ENCODE measurements around the gene FRAS1.

Gene FRAS1

DNA sequence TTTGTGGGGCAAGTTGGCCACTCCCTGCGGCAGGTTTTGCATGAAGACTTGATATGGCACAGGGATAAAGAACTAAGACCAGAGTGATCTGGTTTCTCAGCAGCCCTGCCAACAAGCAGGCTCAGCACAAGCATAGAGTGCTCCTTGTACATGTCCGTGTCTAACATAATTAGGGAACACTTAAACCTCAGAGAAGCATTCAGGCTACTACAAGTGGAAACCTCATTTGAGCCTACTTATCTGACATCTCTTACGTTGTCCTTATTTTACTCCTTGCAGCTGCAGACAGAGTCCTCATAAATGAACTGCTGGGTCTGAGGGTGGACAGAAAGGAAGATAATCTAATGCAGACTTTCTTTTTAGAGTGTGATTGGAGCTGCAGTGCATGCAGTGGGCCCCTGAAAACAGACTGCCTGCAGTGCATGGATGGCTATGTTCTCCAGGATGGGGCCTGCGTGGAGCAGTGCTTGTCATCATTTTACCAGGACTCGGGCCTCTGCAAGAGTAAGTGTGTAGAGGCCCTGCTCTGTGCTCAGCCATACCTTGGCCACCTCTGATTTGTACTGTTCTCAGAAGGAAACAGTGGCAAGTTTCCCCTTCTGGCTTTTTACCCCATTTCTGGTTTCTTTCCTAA lies 315.3 kb downstream of the FRAS1 start:
- H3K4me1 Mint-ChIP-seq (ENCODE audit: low read depth): no peaks in the 10 kb centered on the region
- no peak overlapping the region for H3K27ac Mint-ChIP-seq
- no peaks in the 10 kb centered on the region for H3K9me3 Mint-ChIP-seq
- H3K4me3 Mint-ChIP-seq: no peak overlapping the region
- no peaks in the 10 kb centered on the region for H3K27me3 Mint-ChIP-seq
- intact Hi-C loops (cut with micrococcal nuclease): no loop called here
- H3K36me3 Mint-ChIP-seq (ENCODE audit: low read depth): no peaks in the 10 kb centered on the region

DNA sequence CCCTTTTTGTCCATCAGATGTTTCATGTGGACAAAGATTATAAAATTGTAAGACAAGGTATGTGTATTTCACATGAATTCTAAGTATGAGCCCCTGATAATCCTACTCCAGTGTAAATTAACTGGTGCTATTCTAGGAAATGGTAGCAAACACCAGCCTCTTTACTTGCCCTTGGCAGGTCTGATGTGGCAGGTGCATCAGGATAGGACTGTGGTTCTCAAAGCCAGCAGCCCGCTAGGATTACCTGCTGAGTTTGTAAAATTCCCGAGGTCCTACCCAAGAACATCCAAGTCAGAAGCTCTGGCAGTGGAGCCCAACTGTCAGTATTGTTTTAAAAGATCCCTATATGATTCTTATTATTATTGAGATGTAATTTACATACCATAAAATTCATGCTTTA lies 320.4 kb downstream of the FRAS1 start:
- Mint-ChIP-seq H3K36me3 (ENCODE audit: low read depth) (no peaks in the 10 kb centered on the region), H3K4me1 (ENCODE audit: low read depth) (no peaks in the 10 kb centered on the region), H3K27me3 (no peaks in the 10 kb centered on the region), H3K9me3 (no peaks in the 10 kb centered on the region), H3K4me3 (no peak overlapping the region), H3K27ac (no peak overlapping the region)
- intact Hi-C loops (cut with micrococcal nuclease): no loop called here

DNA sequence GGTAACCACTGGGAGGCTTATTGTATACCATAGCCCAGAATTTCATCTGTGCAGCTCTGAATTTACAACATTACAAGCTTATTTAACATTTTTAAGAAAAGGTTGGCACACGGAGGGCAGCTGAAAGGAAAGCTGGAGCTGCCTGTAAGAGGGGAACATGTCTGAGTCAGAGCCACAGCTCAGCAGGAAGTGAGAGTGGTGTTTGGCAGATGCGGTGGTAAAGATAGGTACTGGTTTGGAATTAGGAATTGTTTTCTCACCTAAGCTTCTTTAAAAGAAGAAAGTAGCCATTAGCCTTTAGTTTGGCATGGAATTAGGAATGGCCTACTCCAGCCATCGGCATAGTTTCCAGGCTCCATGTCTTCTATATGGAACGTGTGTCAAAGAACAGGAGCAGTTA lies 321.9 kb downstream of the FRAS1 start:
- Mint-ChIP-seq H3K4me3 (no peak overlapping the region), H3K36me3 (ENCODE audit: low read depth) (no peaks in the 10 kb centered on the region), H3K9me3 (no peaks in the 10 kb centered on the region), H3K27me3 (no peaks in the 10 kb centered on the region), H3K27ac (no peak overlapping the region), H3K4me1 (ENCODE audit: low read depth) (no peaks in the 10 kb centered on the region)
- intact Hi-C loops (cut with micrococcal nuclease): no loop called here

DNA sequence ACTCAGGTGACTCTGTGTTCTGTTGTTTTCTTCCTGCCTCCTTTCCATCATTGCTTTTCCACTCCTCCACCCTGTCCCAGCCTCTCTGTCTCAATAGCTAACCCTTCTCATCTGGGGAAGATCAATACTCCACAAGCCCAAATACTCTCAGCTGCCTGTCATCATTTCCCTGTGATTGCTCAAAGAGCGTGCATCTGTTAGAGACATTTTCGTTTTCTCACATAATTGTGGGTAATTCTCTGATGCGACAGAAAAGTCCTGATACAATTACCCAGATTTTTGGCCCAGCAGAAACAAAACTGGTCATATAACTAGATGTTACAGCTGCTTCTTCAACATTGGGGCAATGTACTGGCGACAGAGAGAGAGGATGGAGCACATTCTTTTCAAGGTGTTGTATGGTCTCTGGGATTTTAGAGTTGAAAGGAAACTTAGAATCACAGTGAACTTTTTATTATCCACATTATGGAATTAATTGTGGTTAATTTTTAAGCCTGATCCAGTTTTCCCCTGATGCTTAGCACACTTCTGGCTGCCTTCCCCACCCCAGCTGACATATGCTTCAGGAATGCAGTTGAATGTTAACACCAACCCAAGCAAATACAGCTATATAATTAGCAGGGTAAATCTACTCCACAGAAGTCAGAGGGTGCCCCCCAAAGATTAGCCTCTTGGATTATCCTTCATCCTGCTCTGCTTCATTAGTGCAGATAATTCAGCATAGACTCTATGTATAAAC lies 323.0 kb downstream of the FRAS1 start:
- no peaks in the 10 kb centered on the region for H3K4me1 Mint-ChIP-seq (ENCODE audit: low read depth)
- no peaks in the 10 kb centered on the region for H3K36me3 Mint-ChIP-seq (ENCODE audit: low read depth)
- intact Hi-C loops (cut with micrococcal nuclease): no loop called here
- H3K9me3 Mint-ChIP-seq: no peaks in the 10 kb centered on the region
- no peak overlapping the region for H3K4me3 Mint-ChIP-seq
- no peak overlapping the region for H3K27ac Mint-ChIP-seq
- no peaks in the 10 kb centered on the region for H3K27me3 Mint-ChIP-seq

DNA sequence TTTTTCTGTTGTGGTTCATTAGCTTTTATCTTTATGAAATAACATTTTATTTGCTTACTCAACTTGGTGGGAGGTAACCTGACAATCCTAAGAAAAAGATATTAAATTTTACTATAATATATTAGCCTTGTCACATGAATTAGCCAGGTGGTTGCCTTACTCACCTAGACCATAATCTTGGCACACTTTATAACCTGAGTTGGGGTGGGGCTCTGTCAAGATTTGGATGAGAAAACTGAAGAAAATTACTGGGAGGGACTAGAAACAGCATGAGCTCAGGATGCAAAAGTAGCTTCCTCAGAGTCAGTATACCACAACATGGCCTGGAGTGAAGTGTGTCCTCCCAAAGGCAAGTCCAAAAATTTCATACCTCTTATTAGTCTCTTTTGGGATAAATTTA lies 329.6 kb downstream of the FRAS1 start:
- intact Hi-C loops (cut with micrococcal nuclease): no loop called here
- no peak overlapping the region for H3K4me3 Mint-ChIP-seq
- no peaks in the 10 kb centered on the region for H3K27me3 Mint-ChIP-seq
- no peak overlapping the region for H3K27ac Mint-ChIP-seq
- no peaks in the 10 kb centered on the region for H3K4me1 Mint-ChIP-seq (ENCODE audit: low read depth)
- H3K36me3 Mint-ChIP-seq (ENCODE audit: low read depth): no peaks in the 10 kb centered on the region
- H3K9me3 Mint-ChIP-seq: no peaks in the 10 kb centered on the region

DNA sequence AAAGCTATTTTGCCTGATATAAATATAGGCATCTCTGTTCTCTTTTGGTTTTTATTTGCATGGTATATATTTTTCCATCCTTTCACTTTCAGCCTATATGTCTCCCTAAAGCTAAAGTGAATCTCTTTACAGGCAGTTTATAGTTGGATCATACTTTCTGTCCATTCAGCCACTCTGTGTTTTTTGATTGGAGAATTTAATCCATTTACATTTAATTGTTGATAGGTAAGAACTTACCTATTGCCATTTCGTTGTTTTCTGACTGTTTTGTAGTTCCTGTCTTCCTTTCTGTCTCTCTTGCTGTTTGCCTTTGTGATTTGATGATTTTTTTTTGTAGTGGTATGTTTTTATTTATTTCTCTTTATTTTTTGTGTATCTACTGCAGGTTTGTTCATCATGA lies 338.5 kb downstream of the FRAS1 start:
- H3K4me3 Mint-ChIP-seq: no peak overlapping the region
- no peaks in the 10 kb centered on the region for H3K4me1 Mint-ChIP-seq (ENCODE audit: low read depth)
- no peaks in the 10 kb centered on the region for H3K27me3 Mint-ChIP-seq
- peaks cover 25% of the 10 kb centered on the region for H3K9me3 Mint-ChIP-seq
- intact Hi-C loops (cut with micrococcal nuclease): no loop called here
- no peak overlapping the region for H3K27ac Mint-ChIP-seq
- no peaks in the 10 kb centered on the region for H3K36me3 Mint-ChIP-seq (ENCODE audit: low read depth)

DNA sequence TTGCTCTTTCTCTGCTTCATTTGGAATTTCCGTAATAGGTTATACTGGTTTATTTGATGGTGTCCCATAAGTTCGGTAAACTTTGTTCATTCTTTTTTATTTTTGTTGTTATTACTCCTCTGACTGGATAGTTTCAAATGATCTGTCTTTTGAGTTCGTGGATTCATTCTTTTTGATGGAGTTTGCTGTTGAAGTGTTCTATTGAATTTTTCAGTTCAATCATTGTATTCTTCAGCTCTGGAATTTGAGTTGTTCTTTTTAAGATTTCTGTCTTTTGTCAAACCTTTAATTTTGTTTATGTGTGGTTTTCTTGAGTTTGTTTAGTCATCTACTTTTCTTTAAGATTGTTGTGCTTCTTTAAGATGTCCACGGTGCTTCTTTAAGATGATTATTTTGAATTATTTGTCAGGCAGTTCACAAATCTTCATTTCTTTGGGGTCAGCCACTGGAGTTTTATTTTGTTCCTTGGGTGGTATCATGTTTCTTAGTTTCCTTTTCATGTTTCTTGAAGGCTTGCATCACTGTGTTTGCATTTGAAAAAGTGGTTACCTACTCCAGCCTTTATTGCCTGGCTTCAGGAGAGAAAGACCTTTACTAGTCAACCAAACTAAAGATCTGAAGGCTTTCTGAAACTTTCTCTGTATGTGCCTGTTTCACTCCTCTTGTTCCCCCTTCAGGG lies 339.6 kb downstream of the FRAS1 start:
- no peaks in the 10 kb centered on the region for H3K27me3 Mint-ChIP-seq
- peaks cover 25% of the 10 kb centered on the region for H3K9me3 Mint-ChIP-seq
- H3K27ac Mint-ChIP-seq: no peak overlapping the region
- no peaks in the 10 kb centered on the region for H3K4me1 Mint-ChIP-seq (ENCODE audit: low read depth)
- H3K36me3 Mint-ChIP-seq (ENCODE audit: low read depth): no peaks in the 10 kb centered on the region
- no peak overlapping the region for H3K4me3 Mint-ChIP-seq
- intact Hi-C loops (cut with micrococcal nuclease): no loop called here

DNA sequence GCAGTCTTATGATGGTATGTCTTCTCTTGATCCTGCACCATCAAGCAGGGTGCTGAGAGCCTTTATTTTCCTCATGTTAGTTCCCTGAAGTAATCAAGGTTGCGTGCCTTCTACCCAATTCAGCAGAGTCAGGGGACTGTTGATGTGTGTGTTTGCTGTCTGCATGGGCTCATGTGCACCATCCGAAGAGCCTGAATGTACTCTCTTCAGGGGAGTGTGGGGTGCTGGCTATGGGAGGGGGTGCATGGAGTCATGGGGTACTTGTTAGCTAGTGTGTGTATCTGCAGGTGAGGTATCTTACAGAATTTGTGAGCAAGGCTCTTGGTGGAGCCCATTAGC lies 340.1 kb downstream of the FRAS1 start:
- intact Hi-C loops (cut with micrococcal nuclease): no loop called here
- H3K36me3 Mint-ChIP-seq (ENCODE audit: low read depth): no peaks in the 10 kb centered on the region
- no peaks in the 10 kb centered on the region for H3K27me3 Mint-ChIP-seq
- no peaks in the 10 kb centered on the region for H3K4me1 Mint-ChIP-seq (ENCODE audit: low read depth)
- no peak overlapping the region for H3K4me3 Mint-ChIP-seq
- H3K9me3 Mint-ChIP-seq: peaks cover 25% of the 10 kb centered on the region
- no peak overlapping the region for H3K27ac Mint-ChIP-seq

DNA sequence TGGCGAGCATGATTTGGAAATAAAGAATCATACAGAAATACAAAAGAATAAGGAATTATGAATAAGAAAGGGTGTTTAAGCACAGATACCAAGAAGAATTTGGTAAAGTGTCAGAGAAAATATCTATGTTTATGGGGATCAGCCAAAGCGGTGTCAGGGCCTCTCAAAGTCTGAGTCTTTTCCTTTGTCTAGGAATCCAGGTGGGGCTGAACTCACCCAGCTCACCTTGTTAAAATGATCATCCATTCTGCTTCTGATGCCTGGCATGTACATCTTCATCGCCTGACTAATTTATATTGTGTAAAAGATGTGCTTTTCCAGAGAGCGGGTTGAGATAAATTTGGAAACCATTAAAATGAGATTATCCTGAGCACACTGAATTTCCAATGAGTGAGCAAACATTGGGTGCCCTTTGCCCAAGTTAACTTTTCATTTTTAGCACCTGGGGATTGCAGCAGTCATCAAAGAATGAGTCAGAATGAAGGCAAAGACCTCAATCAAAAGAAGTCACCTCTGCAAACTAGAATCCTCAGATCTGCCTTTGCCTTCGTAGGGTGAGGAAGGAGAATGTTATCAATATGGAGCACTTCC lies 352.6 kb downstream of the FRAS1 start:
- H3K9me3 Mint-ChIP-seq: no peaks in the 10 kb centered on the region

DNA sequence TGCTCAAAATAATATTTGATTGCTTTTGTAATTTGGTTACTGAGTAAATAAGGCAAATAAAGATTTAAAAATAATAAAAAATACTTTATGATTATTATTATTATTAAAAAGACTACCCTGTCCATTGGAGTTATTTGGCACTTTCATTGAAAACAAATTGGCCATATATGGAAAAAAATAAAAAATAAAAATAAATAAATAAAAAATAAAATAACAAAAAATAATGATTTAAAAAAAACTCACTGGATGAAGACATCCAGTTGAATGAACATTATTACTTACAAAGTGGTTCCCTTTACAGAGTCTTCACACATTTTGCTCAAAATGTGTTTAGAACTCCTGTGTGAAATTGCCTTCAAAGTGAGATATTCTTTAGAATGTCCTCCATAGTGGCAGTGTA lies 353.1 kb downstream of the FRAS1 start:
- Mint-ChIP-seq H3K36me3 (ENCODE audit: low read depth) (no peaks in the 10 kb centered on the region), H3K9me3 (no peaks in the 10 kb centered on the region), H3K27me3 (no peaks in the 10 kb centered on the region), H3K4me1 (ENCODE audit: low read depth) (no peaks in the 10 kb centered on the region), H3K27ac (no peak overlapping the region), H3K4me3 (no peak overlapping the region)
- intact Hi-C loops (cut with micrococcal nuclease): no loop called here

More for the DNA sequence above, 352.6 kb downstream of the FRAS1 start:
- Mint-ChIP-seq H3K4me1 (ENCODE audit: low read depth) (no peaks in the 10 kb centered on the region), H3K27ac (no peak overlapping the region), H3K4me3 (no peak overlapping the region), H3K27me3 (no peaks in the 10 kb centered on the region), H3K36me3 (ENCODE audit: low read depth) (no peaks in the 10 kb centered on the region)
- intact Hi-C loops (cut with micrococcal nuclease): no loop called here

DNA sequence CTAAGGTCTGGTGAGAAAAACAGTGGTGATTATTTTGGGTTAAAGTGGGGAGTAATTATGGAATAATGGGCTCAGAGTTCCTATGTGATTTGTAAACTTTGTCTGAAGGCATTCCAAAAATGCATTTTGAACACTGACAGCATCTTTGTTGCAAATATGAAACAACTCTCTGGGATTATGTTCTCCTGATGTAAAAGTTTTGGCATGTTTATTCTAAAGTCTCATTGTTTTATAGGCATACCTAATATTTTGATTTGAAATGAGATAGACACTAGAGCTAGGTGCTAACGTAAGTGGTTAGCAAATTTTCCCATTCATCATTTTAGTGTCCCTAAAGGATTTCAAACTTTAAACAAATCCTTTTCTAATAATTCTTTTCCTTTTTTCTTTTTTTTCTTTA lies 353.6 kb downstream of the FRAS1 start:
- H3K4me3 Mint-ChIP-seq: no peak overlapping the region
- no peaks in the 10 kb centered on the region for H3K9me3 Mint-ChIP-seq
- H3K4me1 Mint-ChIP-seq (ENCODE audit: low read depth): no peaks in the 10 kb centered on the region
- no peak overlapping the region for H3K27ac Mint-ChIP-seq
- H3K27me3 Mint-ChIP-seq: no peaks in the 10 kb centered on the region
- intact Hi-C loops (cut with micrococcal nuclease): no loop called here
- H3K36me3 Mint-ChIP-seq (ENCODE audit: low read depth): no peaks in the 10 kb centered on the region

DNA sequence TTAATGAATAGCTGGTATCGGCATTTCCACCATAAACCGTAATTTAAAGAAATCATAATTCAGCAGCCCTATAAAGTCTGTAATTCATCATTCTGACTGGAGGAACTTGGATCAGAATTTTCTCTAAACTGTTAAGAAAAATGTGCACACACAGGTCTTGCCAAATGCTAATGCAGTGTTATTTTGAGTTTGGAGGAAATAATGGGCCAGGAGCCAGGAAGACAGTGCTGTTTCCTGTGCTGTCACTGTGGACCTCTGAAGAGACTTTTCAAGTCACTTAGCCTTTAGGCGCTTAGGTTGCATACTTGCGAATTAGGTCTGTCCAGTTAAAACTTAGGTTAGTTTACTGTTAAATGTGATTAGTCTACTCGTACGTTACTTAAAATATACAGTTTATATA lies 357.0 kb downstream of the FRAS1 start:
- no peak overlapping the region for H3K4me3 Mint-ChIP-seq
- H3K27ac Mint-ChIP-seq: no peak overlapping the region
- H3K4me1 Mint-ChIP-seq (ENCODE audit: low read depth): no peaks in the 10 kb centered on the region
- no peaks in the 10 kb centered on the region for H3K9me3 Mint-ChIP-seq
- no peaks in the 10 kb centered on the region for H3K36me3 Mint-ChIP-seq (ENCODE audit: low read depth)
- intact Hi-C loops (cut with micrococcal nuclease): no loop called here
- H3K27me3 Mint-ChIP-seq: no peaks in the 10 kb centered on the region

DNA sequence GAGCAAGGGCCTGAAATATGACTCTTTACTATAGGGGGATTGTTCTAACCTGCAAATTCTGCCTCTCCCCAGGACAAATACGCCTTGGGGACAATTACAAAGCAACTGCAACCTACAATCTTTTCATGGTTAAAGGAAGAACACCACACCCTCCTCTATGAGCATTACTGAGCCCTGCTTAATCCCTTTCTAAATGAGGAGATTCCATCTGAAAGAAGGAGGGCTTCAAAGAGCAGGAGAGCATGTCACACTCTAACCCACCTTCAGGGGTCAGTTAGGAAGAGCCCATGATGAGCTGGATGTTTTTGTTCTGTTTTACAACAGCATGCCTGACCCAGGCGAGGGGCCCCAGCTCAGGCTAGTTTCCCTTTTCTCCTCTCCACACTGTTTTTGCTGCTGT lies 360.5 kb downstream of the FRAS1 start:
- intact Hi-C loops (cut with micrococcal nuclease): no loop called here
- H3K9me3 Mint-ChIP-seq: peaks cover 9% of the 10 kb centered on the region
- H3K27ac Mint-ChIP-seq: no peak overlapping the region
- H3K27me3 Mint-ChIP-seq: no peaks in the 10 kb centered on the region
- no peak overlapping the region for H3K4me3 Mint-ChIP-seq
- H3K4me1 Mint-ChIP-seq (ENCODE audit: low read depth): no peaks in the 10 kb centered on the region
- no peaks in the 10 kb centered on the region for H3K36me3 Mint-ChIP-seq (ENCODE audit: low read depth)

DNA sequence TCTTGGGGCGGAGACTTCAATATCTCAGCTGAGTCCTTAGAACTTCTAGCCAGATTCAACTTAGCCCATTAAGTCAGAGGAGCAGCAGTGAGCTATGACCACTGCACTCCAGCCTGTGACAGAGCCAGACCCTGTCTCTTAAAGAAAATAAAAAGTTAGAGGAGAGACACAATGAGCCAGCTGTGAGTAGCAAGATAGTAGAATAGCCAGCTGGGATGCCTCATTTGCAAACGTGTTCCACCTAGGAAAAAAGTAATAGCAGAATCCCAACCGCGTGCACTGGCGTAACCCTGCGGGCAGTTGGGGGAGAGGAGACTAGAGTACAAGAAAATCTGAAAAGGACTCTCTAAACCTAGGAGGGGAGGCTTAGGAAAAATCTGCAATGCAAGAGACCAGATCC lies 361.3 kb downstream of the FRAS1 start:
- H3K27ac Mint-ChIP-seq: no peak overlapping the region

More for the DNA sequence above, 361.3 kb downstream of the FRAS1 start:
- Mint-ChIP-seq H3K4me1 (ENCODE audit: low read depth) (no peaks in the 10 kb centered on the region), H3K27me3 (no peaks in the 10 kb centered on the region), H3K9me3 (peaks cover 9% of the 10 kb centered on the region), H3K4me3 (no peak overlapping the region), H3K36me3 (ENCODE audit: low read depth) (no peaks in the 10 kb centered on the region)
- intact Hi-C loops (cut with micrococcal nuclease): no loop called here

Data from dendritic cell treated with granulocyte-macrophage colony-stimulating factor and Interleukin-4, amounts not matched to agents 40 ng/mL and 50 ng/mL, for 4 days (primary cell).